Smooth muscle cell of the brain vasculature (primary cell): ENCODE measurements around the gene APBB1IP.
"Not testable (repeated sequence)": the region's sequence is repeated elsewhere in the genome, so short reads cannot be mapped to it uniquely, and the experiment has no call there.

Experiments used
- DNase-seq: peaks from one replicate; pipeline ENCODE4 v3.0.0-alpha.2; 2012; ENCODE audit warnings: low read depth, low spot score

APBB1IP gene

GRCh38 chr10:26437637-26438461, at the start of gene APBB1IP:
APBB1IP (plus strand) TSS chr10:26438341; CDS start chr10:26492327, 53,986 bp downstream.
- DNase-seq: no peak

GRCh38 chr10:26389533-26389932, 48.6 kb upstream of the APBB1IP start:
- DNase-seq: no peak

GRCh38 chr10:26391701-26392695, 46.1 kb upstream of the APBB1IP start:
- DNase-seq: no peak

GRCh38 chr10:26398353-26398752, 39.8 kb upstream of the APBB1IP start:
- DNase-seq: not testable (repeated sequence)

GRCh38 chr10:26407406-26407969, 30.7 kb upstream of the APBB1IP start:
- no peak for DNase-seq

- DNase-seq: no peak
These were observed 29.2 kb upstream of the APBB1IP start for GRCh38 chr10:26408858-26409494.

GRCh38 chr10:26410356-26410755, 27.8 kb upstream of the APBB1IP start:
- DNase-seq: no peak

- DNase-seq: no peak
These were observed 25.2 kb upstream of the APBB1IP start for GRCh38 chr10:26412932-26413331.

GRCh38 chr10:26413375-26413774, 24.8 kb upstream of the APBB1IP start:
- no peak for DNase-seq

GRCh38 chr10:26417136-26417535, 21.0 kb upstream of the APBB1IP start:
- DNase-seq: no peak

- DNase-seq: no peak
These were observed 15.2 kb upstream of the APBB1IP start for GRCh38 chr10:26422977-26423376.

- no peak for DNase-seq
These were observed 14.4 kb upstream of the APBB1IP start for GRCh38 chr10:26423722-26424121.

- DNase-seq: no peak
These were observed 7.4 kb upstream of the APBB1IP start for GRCh38 chr10:26430641-26431163.

- no peak for DNase-seq
These were observed 5.2 kb upstream of the APBB1IP start for GRCh38 chr10:26432938-26433337.

GRCh38 chr10:26435852-26436251, 2.3 kb upstream of the APBB1IP start:
- no peak for DNase-seq

- no peak for DNase-seq
These were observed 1.3 kb upstream of the APBB1IP start for GRCh38 chr10:26436848-26437247.

- no peak for DNase-seq
These were observed 597 bp downstream of the APBB1IP start for GRCh38 chr10:26438534-26439341.

GRCh38 chr10:26439406-26440087, 1.4 kb downstream of the APBB1IP start:
- DNase-seq: no peak

- DNase-seq: no peak
These were observed 1.9 kb downstream of the APBB1IP start for GRCh38 chr10:26440088-26440470.
